Measurements from ENCODE around the gene ZP3.
"Not testable (repeated sequence)": the region's sequence is repeated elsewhere in the genome, so short reads cannot be mapped to it uniquely, and the experiment has no call there.

The ZP3 gene

DNA sequence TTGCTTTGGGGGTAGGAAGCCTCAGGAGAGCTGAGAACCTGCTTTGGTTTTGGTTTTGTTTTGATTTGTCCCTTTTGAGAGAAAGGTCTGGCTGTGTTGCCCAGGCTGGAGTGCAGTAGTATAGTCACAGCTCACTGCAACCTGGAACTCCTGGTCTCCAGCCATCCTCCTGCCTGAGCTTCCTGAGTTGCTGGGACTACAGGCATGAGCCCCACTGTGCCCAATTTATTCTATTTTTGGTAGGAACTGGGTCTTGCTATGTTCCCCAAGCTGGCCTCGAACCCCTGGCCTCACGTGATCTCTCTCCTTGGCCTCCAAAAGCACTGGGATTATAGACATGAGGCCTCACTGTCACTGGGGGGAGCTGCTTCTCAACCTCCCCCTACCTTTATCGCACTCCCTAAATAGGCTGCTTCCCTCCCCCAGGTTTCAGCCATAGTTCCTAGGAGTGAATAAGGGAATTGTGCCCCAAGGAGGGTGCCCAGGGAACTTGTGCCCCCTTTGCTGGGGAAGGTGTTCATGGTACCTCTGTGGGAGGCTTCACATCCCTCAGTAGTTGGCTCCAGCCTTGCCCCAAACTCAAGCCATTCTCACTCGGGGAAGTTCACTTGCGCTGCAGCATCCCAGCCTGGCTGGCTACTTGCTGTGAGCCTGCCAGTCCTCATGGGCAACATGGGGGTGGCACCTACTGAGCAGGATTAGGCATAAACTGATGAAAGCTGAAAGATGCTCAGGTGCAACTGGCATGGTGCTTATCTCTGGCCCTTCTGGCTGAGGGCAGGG, 18.1 kb downstream of the ZP3 start:
- not testable (repeated sequence) for DNase-seq (ENCODE audit: low spot score)

- not testable (repeated sequence) for DNase-seq (ENCODE audit: low spot score)
Measured at GRCh38 chr7:76443846-76444245, 19.1 kb downstream of the ZP3 start.

- not testable (repeated sequence) for DNase-seq (ENCODE audit: low spot score)
Measured at GRCh38 chr7:76445577-76446008, 20.8 kb downstream of the ZP3 start.

DNA sequence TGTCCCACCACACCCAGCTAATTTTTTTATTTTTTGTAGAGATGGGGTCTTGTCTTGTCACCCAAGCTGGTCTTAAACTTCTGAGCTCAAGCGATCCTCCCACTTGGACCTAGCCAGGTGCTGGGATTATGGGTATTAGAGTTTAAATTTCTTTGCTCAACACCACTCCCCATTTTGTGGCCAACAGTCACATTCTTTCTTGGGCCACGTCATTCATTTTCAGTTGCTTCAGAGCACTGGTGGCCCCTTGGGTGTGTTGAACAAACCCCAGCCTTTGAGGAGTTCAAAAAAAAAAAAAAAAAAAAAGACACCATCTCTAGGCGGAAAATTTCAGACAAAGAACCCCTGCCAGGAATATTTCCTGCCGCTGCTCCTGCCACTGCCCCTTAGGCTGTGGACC, 32.3 kb downstream of the ZP3 start:
- not testable (repeated sequence) for DNase-seq (ENCODE audit: low spot score)

- DNase-seq (ENCODE audit: low spot score): not testable (repeated sequence)
Measured at GRCh38 chr7:76458504-76458903, 33.8 kb downstream of the ZP3 start.

DNA sequence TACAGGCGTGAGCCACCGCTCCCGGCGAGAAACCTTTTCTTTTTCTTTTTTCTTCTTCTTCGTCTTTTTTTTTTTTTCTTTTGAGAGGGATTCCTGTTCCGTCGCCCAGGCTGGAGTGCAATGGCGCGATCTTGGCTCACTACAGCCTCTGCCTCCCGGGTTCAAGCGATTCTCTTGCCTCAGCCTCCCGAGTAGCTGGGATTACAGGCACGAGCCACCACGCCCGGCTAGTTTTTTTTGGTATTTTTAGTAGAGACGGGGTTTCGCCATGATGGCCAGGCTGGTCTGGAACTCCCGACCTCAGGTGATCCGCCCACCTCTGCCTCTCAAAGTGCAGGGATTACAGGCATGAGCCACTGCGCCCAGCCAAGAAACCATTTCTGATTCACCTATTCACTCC, 36.0 kb downstream of the ZP3 start:
- not testable (repeated sequence) for DNase-seq (ENCODE audit: low spot score)

DNA sequence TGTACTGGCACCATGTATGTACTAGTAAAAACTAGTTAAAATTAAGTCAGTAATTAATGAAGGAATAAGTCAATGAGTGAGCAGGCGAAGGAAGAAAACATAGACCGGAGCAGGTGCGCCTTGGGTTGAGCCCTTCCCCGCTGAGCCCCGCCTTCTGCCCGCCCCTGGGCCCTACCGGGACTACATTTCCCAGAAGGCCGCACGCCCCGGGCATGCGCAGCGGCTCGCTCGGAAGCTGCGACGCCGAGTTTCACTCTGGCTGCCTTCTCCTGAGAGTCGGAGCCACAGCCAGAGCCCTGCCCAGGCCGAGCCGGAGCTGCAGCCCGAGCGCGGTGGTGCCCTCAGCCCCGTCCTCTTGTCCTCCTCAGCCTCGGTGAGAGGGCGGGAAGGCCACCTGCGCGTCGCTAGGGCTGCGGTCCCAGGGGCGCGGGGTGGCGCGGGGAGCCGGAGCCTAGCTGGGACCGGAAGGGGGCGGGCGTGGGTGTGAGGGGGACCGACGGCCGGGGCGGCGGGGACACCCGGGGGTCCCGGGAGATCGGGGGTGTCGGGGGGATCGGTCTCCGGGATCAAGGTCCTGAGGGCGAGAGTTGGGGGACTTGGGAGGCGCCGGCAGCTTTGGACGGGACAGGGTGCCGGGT, 36.8 kb downstream of the ZP3 start, which contains the start of gene DTX2:
TSS of gene DTX2 (plus strand) at position 246 of the 638 bp plus-strand sequence. CDS start 18,801 bp downstream, outside the sequence.
- not testable (repeated sequence) for DNase-seq (ENCODE audit: low spot score)

DNA sequence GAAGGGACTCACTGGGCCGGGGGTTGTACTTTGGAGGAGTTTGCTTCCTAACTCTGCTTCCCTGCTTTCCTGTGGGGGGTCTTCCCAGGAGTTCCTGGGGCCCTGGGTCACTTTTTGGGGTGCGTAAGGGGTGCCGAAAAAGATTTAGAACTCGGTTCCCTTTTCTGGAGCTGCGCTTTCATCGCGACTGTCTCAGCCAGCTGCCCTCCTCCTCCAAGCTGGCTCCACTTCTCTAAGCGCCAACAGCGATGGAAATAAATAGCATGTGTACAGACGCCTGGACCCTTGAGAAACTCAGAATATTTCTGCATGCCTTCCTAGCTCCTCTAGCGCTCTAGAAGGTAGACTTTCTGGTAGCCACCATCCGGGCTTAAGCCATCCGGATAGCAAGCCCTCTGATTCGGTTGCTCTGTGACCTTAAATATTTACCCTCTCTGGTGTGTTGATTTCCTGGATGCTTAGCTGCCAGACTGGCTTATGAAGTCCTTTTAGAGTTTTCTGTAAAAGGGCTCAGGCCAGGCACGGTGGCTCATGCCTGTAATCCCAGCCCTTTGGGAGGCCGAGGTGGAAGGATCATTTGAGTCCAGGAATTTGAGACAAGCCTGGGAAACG, 37.6 kb downstream of the ZP3 start:
- DNase-seq (ENCODE audit: low spot score): not testable (repeated sequence)

DNA sequence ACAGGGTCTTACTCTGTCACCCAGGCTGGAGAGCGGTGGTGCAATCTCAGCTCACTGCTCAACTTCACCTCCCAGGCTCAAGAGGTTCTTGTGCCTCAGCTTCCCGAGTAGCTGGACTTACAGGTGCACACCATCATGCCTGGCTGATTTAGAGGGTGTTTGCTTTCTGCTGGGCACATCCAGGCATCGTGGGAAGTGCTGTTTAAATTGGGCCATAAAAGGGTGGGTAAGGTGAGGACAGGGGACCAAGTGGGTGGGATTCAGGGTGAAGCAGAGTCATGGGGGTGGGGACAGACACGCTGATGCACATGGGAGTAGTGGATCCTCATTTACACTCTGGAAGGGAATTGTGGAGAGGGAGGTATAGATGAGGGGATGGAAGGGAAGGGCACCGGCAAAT, 40.2 kb downstream of the ZP3 start:
- DNase-seq (ENCODE audit: low spot score): not testable (repeated sequence)

GRCh38 chr7:76465950-76466349, 41.2 kb downstream of the ZP3 start:
- not testable (repeated sequence) for DNase-seq (ENCODE audit: low spot score)

DNA sequence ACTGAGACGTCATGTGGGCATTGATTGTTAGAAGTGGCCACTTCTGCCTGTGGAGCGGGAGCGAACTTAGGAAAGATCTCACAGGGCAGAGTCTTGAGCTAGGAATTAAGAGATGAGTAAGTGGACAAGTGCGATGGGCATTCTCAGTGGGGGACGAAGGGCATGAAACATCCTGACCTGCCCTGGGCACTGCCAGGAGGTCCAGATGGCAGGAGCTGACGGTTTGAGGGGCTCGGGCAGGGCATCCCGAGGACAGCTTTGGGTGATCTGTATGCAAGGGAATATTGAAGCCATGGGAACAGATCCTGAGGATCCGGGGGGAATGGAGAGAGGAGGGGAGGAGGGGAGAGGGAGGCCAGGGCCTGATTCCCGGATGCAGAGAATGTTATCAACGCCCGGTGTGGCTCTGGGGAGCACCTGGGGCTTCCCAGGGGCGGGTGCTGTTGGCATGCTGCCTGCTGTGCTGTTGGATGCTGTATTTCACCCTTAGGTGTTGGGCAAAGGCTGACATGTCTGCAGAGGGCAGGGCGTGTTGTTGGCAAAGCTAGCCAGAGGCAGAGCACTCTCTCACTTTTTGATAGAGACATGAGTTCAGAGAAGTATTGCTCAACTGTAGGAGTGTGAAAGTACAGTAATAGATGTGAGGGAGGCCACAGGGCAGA, 43.1 kb downstream of the ZP3 start:
- not testable (repeated sequence) for DNase-seq (ENCODE audit: low spot score)

GRCh38 chr7:76471556-76472221, 46.9 kb downstream of the ZP3 start:
- not testable (repeated sequence) for DNase-seq (ENCODE audit: low spot score)

GRCh38 chr7:76473097-76473496, 48.3 kb downstream of the ZP3 start:
- not testable (repeated sequence) for DNase-seq (ENCODE audit: low spot score)

GRCh38 chr7:76476280-76476679, 51.5 kb downstream of the ZP3 start:
- not testable (repeated sequence) for DNase-seq (ENCODE audit: low spot score)

DNA sequence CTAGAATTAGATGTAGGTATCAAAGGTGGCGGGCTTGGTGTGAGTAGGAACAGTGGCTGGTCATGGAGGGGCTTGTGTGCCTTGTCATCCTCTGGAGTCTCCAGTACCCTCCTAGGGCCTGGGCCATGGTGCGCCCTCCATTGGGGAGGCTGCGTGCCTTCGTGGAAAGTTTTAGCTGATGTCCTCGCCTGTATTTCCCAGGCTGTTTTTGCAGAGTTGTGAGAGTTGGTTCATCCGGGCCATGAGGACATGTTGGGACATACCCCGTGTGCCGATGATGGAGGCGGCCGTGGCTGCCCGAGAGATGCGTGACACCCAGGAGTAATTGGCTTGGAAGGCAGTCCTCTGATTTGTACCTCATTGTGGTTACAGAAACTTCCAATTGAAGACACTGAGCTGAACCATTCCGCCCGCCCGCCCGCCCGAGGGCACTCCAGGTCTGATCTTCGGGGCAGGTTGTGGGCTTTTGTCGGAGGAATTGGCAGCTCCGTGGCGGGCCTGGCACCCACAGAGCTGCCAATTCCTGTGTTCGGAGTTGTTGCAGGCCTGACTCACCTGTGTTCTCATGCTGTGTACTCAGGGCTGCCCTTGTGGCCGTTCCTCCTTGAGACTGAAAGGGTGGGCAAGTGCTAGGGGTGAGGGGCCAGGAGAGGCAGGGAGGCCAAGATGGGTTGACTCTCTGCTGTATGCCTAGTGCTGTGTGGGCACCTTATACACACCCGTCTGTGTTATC, 52.2 kb downstream of the ZP3 start:
- not testable (repeated sequence) for DNase-seq (ENCODE audit: low spot score)

GRCh38 chr7:76479628-76480027, 54.9 kb downstream of the ZP3 start:
- DNase-seq (ENCODE audit: low spot score): not testable (repeated sequence)

DNA sequence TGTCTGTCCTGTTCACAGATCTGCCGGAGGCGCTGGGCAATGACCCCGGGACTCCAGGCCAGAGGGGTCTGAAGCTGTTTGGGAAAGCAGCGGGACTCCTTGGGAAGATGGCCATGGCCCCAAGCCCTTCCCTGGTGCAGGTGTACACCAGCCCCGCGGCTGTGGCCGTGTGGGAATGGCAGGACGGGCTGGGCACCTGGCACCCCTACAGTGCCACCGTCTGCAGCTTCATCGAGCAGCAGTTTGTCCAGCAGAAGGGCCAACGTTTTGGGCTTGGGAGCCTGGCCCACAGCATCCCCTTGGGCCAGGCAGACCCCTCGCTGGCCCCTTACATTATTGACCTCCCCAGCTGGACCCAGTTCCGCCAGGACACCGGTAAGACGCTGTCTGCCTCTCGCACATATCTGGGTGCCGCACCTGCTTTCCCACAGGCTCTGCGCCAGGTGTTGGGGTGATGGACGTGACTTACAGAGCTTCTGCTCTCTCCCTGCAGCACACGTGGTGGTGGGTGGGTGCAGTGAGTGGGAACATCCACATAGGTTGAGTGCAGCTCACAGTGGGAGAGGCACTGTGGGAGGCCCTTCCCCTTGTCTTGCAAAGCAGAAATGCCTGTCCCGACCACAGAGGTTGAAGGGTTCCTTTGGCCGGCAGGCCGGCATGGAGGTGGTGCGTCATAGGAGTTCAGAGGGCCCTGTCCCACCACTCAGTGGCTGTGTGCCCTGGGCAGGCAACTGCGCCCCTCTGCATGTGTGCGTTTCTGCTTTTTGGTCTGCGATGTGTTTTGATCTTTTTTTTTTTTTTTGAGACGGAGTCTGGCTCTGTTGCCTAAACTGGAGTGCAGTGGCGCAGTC, 55.9 kb downstream of the ZP3 start:
- not testable (repeated sequence) for DNase-seq (ENCODE audit: low spot score)

DNA sequence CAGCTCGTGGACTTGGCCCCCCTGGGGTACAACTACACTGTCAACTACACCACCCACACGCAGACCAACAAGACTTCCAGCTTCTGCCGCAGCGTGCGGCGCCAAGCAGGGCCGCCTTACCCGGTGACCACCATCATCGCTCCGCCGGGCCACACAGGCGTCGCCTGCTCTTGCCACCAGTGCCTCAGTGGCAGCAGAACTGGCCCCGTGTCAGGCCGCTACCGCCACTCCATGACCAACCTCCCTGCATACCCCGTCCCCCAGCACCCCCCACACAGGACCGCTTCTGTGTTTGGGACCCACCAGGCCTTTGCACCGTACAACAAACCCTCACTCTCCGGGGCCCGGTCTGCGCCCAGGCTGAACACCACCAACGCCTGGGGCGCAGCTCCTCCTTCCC, 57.9 kb downstream of the ZP3 start:
- not testable (repeated sequence) for DNase-seq (ENCODE audit: low spot score)

GRCh38 chr7:76483081-76483480, 58.3 kb downstream of the ZP3 start:
- DNase-seq (ENCODE audit: low spot score): not testable (repeated sequence)

- not testable (repeated sequence) for DNase-seq (ENCODE audit: low spot score)
Measured at GRCh38 chr7:76484456-76484855, 59.7 kb downstream of the ZP3 start.

All from AG20443 (cell line).